K562 (cell line): Measurements from ENCODE around the gene ARID3B. TPM values are rescaled to one million over a fixed set of nuclear protein-coding genes. Genes with fewer than 3 reads are reported as not detected.

Experiments used
- ATAC-seq: fragments of 200-7000 bp; cut with Tn5 transposase; 3 replicates; pipeline ENCODE4 v1.9.1; 2020; ENCODE audit warnings: moderate library complexity
- BruUV-seq: library from RNA; stranded (reverse); fragments of 400-500 nt; replicated peaks from 2 replicates; lab custom pipeline; 2021; lab: Mats Ljungman, UMichigan
- CTCF ChIA-PET: fragments of 300-600 bp; formaldehyde crosslinking; extraction: SDS; loops from one replicate; lab custom pipeline; 2021; ENCODE audit warnings: low intra/inter-chr PET ratio; lab: Yijun Ruan, JAX
- POLR2A ChIA-PET: fragments of 300-600, 350-650 bp; sonication (Branson Sonifier 250); formaldehyde crosslinking; extraction: SDS; loops from one replicate; lab custom pipeline; 2021; ENCODE audit warnings: antibody characterized with exemption, inconsistent platforms; lab: Yijun Ruan, JAX
- DNase-seq, 4 experiments: peaks; one replicate each; pipeline versions ENCODE4 v3.0.0 to v3.0.0-alpha.2; 2011 to 2018; ENCODE audit warnings: low spot score in 3 of 4, mixed read lengths in 3 of 4; ENCODE audit errors: extremely low read depth in 1 of 4
- FAIRE-seq: peaks from 2 replicates; lab custom pipeline; 2011; peaks lifted over from hg19 to GRCh38; lab: Jason Lieb, UNC
- H2AFZ ChIP-seq: 2 replicates; pipeline ENCODE4 v1.6.0; 2011; ENCODE audit warnings: low read depth, low read length, control low read depth, inconsistent platforms
- H3K27ac ChIP-seq: fragments of 200-600 bp; 3 replicates; pipeline ENCODE4 v1.8.0; 2011; ENCODE audit warnings: low read depth, mild to moderate bottlenecking, control low read depth, inconsistent platforms, low read length, moderate library complexity, mixed read lengths; ENCODE audit errors: extremely low read depth
- H3K27me3 ChIP-seq, 2 experiments: fragments of 300-600 bp in 1 of 2; 2 replicates in 1 of 2; 3 replicates in 1 of 2; pipeline versions ENCODE4 v1.6.0 to v1.8.0; 2011; ENCODE audit warnings: inconsistent platforms in 2 of 2, low read length in 2 of 2, mild to moderate bottlenecking in 1 of 2, mixed read lengths in 1 of 2, moderate library complexity in 1 of 2; ENCODE audit not compliant: control insufficient read depth in 2 of 2, insufficient read depth in 2 of 2
- H3K36me3 ChIP-seq: fragments of 300-600 bp; 3 replicates; pipeline ENCODE4 v1.8.0; 2011; ENCODE audit warnings: mild to moderate bottlenecking, low read length, inconsistent platforms; ENCODE audit not compliant: control insufficient read depth, insufficient read depth
- H3K4me1 ChIP-seq, 2 experiments: fragments of 200-600 bp in 1 of 2; replicated peaks in 1 of 2; 2 replicates in 1 of 2; 3 replicates in 1 of 2; pipeline versions ENCODE4 v1.5.1 to v1.8.0; 2011; ENCODE audit warnings: inconsistent platforms in 2 of 2, low read length in 2 of 2, mild to moderate bottlenecking in 1 of 2, mixed read lengths in 1 of 2, moderate library complexity in 1 of 2; ENCODE audit not compliant: control insufficient read depth in 2 of 2, insufficient read depth in 2 of 2
- H3K4me2 ChIP-seq: 2 replicates; pipeline ENCODE4 v1.6.1; 2011; ENCODE audit warnings: low read length, control low read depth, inconsistent platforms, mixed read lengths; ENCODE audit not compliant: insufficient read depth
- H3K4me3 ChIP-seq: fragments of 200-600 bp; sonication (generic), shearing (Covaris generic); 2 replicates; pipeline ENCODE4 v1.5.1; 2016; ENCODE audit warnings: control low read depth, inconsistent platforms
- H3K79me2 ChIP-seq: fragments of 200-600 bp; 3 replicates; pipeline ENCODE4 v1.8.0; 2011; ENCODE audit warnings: low read length, inconsistent platforms; ENCODE audit not compliant: control insufficient read depth, insufficient read depth
- H3K9ac ChIP-seq, 2 experiments: 2 replicates each; pipeline versions ENCODE4 v1.6.0 to v1.6.1; 2011; ENCODE audit warnings: low read depth in 2 of 2, low read length in 2 of 2, control low read depth in 1 of 2, inconsistent platforms in 1 of 2, mild to moderate bottlenecking in 1 of 2, mixed read lengths in 1 of 2; ENCODE audit not compliant: insufficient read depth in 1 of 2
- H3K9me1 ChIP-seq: one replicate; pipeline ENCODE4 v1.6.0; 2011; ENCODE audit warnings: inconsistent platforms, mild to moderate bottlenecking, low read length, moderate library complexity; ENCODE audit not compliant: control insufficient read depth, insufficient read depth
- H3K9me3 ChIP-seq: replicated peaks from 2 replicates; pipeline ENCODE4 v1.5.1; 2011; ENCODE audit warnings: low read depth, low read length, inconsistent platforms; ENCODE audit not compliant: control insufficient read depth, insufficient read depth
- H4K20me1 ChIP-seq: replicated peaks from 2 replicates; pipeline ENCODE4 v1.6.1; 2011; ENCODE audit warnings: low read length, inconsistent platforms, mixed read lengths; ENCODE audit not compliant: control insufficient read depth, insufficient read depth
- GTF2F1 ChIP-seq: IDR thresholded peaks from 2 replicates; pipeline ENCODE4 v1.6.1; 2011; ENCODE audit warnings: low read depth, low read length, improper control_type of control experiment
- HDAC2 ChIP-seq: fragments of 450-650 bp; IDR thresholded peaks from 2 replicates; pipeline ENCODE4 v1.6.1; 2016; ENCODE audit warnings: mild to moderate bottlenecking
- HDAC3 ChIP-seq: fragments of 450-650 bp; IDR thresholded peaks from 2 replicates; pipeline ENCODE4 v1.6.1; 2018; ENCODE audit warnings: borderline replicate concordance, mild to moderate bottlenecking, moderate library complexity; ENCODE audit not compliant: partially characterized antibody
- MXI1 ChIP-seq: IDR thresholded peaks from 2 replicates; pipeline ENCODE4 v1.6.1; 2011; ENCODE audit warnings: low read depth, mild to moderate bottlenecking, improper control_type of control experiment, low read length
- PHB2 ChIP-seq: fragments of 450-650 bp; IDR thresholded peaks from 2 replicates; pipeline ENCODE4 v1.6.1; 2017; ENCODE audit warnings: low read depth
- RBM25 ChIP-seq: fragments of 200-400 bp; formaldehyde crosslinking; IDR thresholded peaks from 2 replicates; pipeline ENCODE4 v1.6.1; 2018; ENCODE audit warnings: low read length, low read depth, moderate library complexity; ENCODE audit not compliant: severe bottlenecking
- ZNF785 ChIP-seq: fragments of 250-450 bp; sonication (Bioruptor Pico); IDR thresholded peaks from 2 replicates; pipeline ENCODE4 v1.4.0; 2020; ENCODE audit warnings: mild to moderate bottlenecking
- WGBS: fragments of 100-300 bp; shearing (Covaris generic); methylation state at CpG from one replicate; pipeline ENCODE4 v1.1.6; 2016; ENCODE audit warnings: low coverage, mixed read lengths; ENCODE audit not compliant: insufficient coverage; ENCODE audit errors: missing lambda C conversion rate; 5-methylcytosine and 5-hydroxymethylcytosine counted together
- in situ Hi-C: fragments of 300-500 bp; cut with MboI; formaldehyde crosslinking; loops from 4 replicates; pipeline ENCODE4 v1.15.0; 2018; ENCODE audit warnings: inconsistent platforms, mixed read lengths
- intact Hi-C: fragments of 100-400 bp; cut with micrococcal nuclease; formaldehyde crosslinking; loops from 2 replicates; pipeline ENCODE4 v1.14.2; 2022
- polyA plus RNA-seq, 8 experiments: library from polyadenylated mRNA; depleted of rRNA in 4 of 8; stranded (reverse) in 5 of 8; unstranded in 3 of 8; fragments of >200 nt; fragmentation: Nextera tagmentation in 2 of 8; fragmentation: Illumina TruSeq in 1 of 8; extraction: Ambion mirVana in 2 of 8; extraction: Trizol in 1 of 8; gene quantifications; 2 replicates each; pipeline versions ENCODE4 v1.2.1 to v1.2.3, GENCODE V29; 2011 to 2014; ENCODE audit warnings: inconsistent platforms in 1 of 8, missing spikeins in 1 of 8
- total RNA-seq, 7 experiments: library from RNA; depleted of rRNA in 6 of 7; stranded (reverse); fragments of >200 nt in 6 of 7; fragmentation: Illumina TruSeq in 2 of 7; extraction: Trizol in 2 of 7; gene quantifications; 2 replicates each; pipeline versions ENCODE4 v1.2.1 to v1.2.3, GENCODE V29; 2011 to 2021; ENCODE audit warnings: low replicate concordance in 1 of 7
- TF ChIP-seq, protein P1 (sequence below): fragments of 450-650 bp; formaldehyde crosslinking; IDR thresholded peaks from 2 replicates; pipeline ENCODE4 v1.4.0; 2022; ENCODE audit warnings: mild to moderate bottlenecking, moderate library complexity

Gene ARID3B
- total and polyA plus RNA-seq, 9 of the 15 experiments (the other 6 are each of a cell fraction or from before 2014, with no cell fraction given): 0.32 to 15.1 (median 7.1) TPM

DNA sequence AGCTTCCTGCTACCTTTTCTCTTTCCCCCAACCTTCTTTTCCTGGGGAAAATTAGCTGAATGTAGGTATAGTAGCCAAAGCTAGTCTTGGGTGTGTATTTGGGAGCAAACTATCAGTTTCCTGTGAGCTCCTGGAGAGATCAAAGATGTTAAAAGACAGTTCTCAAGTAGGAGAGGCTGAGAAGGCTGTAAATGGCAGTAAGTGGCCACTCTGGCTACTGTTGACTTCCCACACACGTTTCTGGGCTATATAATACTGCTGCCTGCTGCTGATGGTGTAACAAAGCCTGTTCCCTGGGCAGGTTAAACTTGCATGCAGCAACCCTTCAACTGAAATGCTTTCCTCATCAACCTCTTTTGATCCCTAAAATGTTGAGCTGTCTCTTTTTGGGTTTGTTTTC, 27.6 kb downstream of the ARID3B start (continued):
- TF ChIP-seq MXI1: no peak
- TF ChIP-seq, protein P1, sequence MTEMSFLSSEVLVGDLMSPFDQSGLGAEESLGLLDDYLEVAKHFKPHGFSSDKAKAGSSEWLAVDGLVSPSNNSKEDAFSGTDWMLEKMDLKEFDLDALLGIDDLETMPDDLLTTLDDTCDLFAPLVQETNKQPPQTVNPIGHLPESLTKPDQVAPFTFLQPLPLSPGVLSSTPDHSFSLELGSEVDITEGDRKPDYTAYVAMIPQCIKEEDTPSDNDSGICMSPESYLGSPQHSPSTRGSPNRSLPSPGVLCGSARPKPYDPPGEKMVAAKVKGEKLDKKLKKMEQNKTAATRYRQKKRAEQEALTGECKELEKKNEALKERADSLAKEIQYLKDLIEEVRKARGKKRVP: no peak
- no peak for TF ChIP-seq PHB2
- no peak for TF ChIP-seq HDAC2
- TF ChIP-seq GTF2F1: no peak
- no peak for TF ChIP-seq HDAC3

DNA sequence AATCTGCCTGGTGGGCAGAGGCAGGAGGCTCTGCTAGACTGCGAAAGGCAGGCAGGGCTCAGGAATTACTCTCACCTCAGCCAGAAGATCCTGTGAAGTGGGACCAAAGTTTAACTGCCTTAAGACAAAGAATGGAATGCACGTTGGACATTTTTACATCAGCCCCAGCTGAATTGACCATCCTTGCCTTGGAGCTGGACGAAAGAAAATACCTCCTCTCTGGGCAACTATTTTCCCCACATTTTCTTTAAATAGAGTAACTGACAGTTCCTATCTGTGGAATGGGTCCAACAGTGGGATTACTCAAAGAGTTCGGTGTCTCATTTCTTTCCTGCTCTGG, 28.7 kb downstream of the ARID3B start:
- H3K9me3 ChIP-seq: no peaks in the 10 kb centered on the region
- no peaks in the 10 kb centered on the region for H3K79me2 ChIP-seq
- no peak for ATAC-seq
- no peaks in the 10 kb centered on the region for H3K9me1 ChIP-seq
- no TSS peak for BruUV-seq
- TF ChIP-seq RBM25: peak; percentile 34
- no peak for TF ChIP-seq ZNF785 (CRISPR knock-in tag)
- WGBS: 55% methylated on average over 4 of the region's 4 CpGs
- in situ Hi-C loops: no loop called here
- ChIA-PET POLR2A (interaction anchor here (1.2 kb wide), 2 partner anchors 12 to 24 kb away, joined by 3 to 7 read pairs; no protein-coding TSS in a partner anchor), CTCF (no interaction called here)
- peaks cover 13% of the 10 kb centered on the region; the same call in 2 of the 3 replicates for H3K36me3 ChIP-seq
- H3K27ac ChIP-seq: no peak overlapping the region
- 0 out of 2 replicates have a peak, but pooled peaks cover 16% of the 10 kb centered on the region for H4K20me1 ChIP-seq
- no peak overlapping the region for H3K4me3 ChIP-seq
- no peak for DNase-seq
- intact Hi-C loops: no loop called here
- H3K4me1 ChIP-seq: no peaks in the 10 kb centered on the region; a peak in 1 of 5 replicates
- H3K27me3 ChIP-seq: no peaks in the 10 kb centered on the region
- H3K9ac ChIP-seq: 0 out of 4 replicates have a peak overlapping the region, but pooled peaks of 1 of the 2 experiments have one; percentile 8
- no peak for FAIRE-seq
- no peak overlapping the region for H2AFZ ChIP-seq
- no peak overlapping the region for H3K4me2 ChIP-seq
